HG02678 (cell line): ENCODE results near the gene ACKR1.

Source experiments
- ATAC-seq: cut with Tn5 transposase; IDR thresholded peaks from one replicate; pipeline ENCODE4 v1.9.1; 2021; ENCODE audit warnings: mild to moderate bottlenecking, moderate library complexity; ENCODE audit not compliant: unreplicated experiment

ACKR1 gene

GRCh38 chr1:159187033-159187432, 17.6 kb upstream of the ACKR1 start:
- ATAC-seq = no peak

GRCh38 chr1:159187647-159188374, 16.9 kb upstream of the ACKR1 start:
- ATAC-seq = no peak

- ATAC-seq = peak; percentile 97
These were observed 16.3 kb upstream of the ACKR1 start for GRCh38 chr1:159188375-159188788.

GRCh38 chr1:159190441-159190840, 14.2 kb upstream of the ACKR1 start:
- no peak for ATAC-seq

GRCh38 chr1:159196543-159196942, 8.1 kb upstream of the ACKR1 start:
- no peak for ATAC-seq

GRCh38 chr1:159197561-159198557, 6.8 kb upstream of the ACKR1 start:
- peak; percentile 91 for ATAC-seq

GRCh38 chr1:159199901-159200300, 4.8 kb upstream of the ACKR1 start:
- no peak for ATAC-seq

GRCh38 chr1:159200769-159201168, 3.9 kb upstream of the ACKR1 start:
- ATAC-seq = no peak

GRCh38 chr1:159201642-159202041, 3.0 kb upstream of the ACKR1 start:
- no peak for ATAC-seq

- ATAC-seq = no peak
These were observed 1.1 kb upstream of the ACKR1 start for GRCh38 chr1:159203610-159204009.

- no peak for ATAC-seq
These were observed 550 bp downstream of the ACKR1 start for GRCh38 chr1:159205225-159205624.

- no peak for ATAC-seq
These were observed 1.4 kb downstream of the ACKR1 start for GRCh38 chr1:159206110-159206509.

GRCh38 chr1:159207080-159207479, 2.4 kb downstream of the ACKR1 start:
- no peak for ATAC-seq

- no peak for ATAC-seq
These were observed 3.1 kb downstream of the ACKR1 start for GRCh38 chr1:159207774-159208173.

- ATAC-seq = no peak
These were observed 3.6 kb downstream of the ACKR1 start for GRCh38 chr1:159208175-159208825.

GRCh38 chr1:159209061-159209460, 4.4 kb downstream of the ACKR1 start:
- ATAC-seq = no peak

- no peak for ATAC-seq
These were observed 6.9 kb downstream of the ACKR1 start for GRCh38 chr1:159211331-159212136.

- no peak for ATAC-seq
These were observed 7.9 kb downstream of the ACKR1 start for GRCh38 chr1:159212596-159212995.

- peak; percentile 70 for ATAC-seq
These were observed 9.6 kb downstream of the ACKR1 start for GRCh38 chr1:159214149-159214760.
